ENCODE results near the gene KPNB1.

Gene KPNB1

DNA sequence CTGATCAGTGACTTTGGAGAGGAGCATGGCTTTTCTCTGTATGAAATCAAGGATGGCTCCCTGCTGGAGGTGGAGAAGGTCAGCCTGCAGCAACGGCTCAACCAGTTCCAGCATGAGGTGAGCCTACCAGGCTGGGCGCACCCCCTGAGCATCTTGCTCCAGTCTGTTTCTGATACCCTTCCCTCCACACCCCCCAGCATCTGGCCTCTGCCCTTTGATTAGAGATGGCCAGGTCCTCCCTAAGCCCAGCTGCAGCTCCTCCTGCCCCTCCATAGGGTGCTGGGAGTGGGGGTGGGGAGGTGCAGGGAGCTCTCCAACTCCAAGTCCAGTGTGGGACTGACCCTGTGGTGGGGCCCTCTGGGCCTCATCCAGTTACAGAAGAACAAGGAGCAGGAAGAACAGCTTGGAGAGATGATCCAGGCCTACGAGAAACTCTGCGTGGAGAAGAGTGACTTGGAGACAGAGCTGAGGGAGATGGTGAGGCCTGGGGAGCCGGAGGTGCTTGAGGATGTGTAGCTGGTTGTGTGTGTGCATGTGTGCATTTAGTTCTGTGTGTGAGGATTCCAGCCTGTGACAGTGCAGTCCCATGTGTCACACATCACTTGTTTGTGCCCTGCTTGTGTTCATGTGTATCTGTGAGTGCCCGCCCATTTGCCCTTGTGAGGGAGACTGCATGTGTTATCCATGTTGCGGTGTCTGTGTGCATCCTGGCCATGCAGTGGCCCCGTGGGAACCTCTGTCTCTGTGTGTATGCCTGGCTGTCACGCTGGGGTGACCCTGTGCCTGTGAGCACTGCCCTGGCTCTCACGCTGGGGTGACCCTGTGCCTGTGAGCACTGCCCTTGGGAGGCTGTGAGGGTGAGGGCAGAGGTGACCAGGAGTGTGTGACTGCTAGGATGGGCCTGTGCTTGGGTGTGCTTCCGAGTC, 47.3 kb downstream of the KPNB1 start:
- no peak for DNase-seq (ENCODE audit: low read depth, low spot score)

DNA sequence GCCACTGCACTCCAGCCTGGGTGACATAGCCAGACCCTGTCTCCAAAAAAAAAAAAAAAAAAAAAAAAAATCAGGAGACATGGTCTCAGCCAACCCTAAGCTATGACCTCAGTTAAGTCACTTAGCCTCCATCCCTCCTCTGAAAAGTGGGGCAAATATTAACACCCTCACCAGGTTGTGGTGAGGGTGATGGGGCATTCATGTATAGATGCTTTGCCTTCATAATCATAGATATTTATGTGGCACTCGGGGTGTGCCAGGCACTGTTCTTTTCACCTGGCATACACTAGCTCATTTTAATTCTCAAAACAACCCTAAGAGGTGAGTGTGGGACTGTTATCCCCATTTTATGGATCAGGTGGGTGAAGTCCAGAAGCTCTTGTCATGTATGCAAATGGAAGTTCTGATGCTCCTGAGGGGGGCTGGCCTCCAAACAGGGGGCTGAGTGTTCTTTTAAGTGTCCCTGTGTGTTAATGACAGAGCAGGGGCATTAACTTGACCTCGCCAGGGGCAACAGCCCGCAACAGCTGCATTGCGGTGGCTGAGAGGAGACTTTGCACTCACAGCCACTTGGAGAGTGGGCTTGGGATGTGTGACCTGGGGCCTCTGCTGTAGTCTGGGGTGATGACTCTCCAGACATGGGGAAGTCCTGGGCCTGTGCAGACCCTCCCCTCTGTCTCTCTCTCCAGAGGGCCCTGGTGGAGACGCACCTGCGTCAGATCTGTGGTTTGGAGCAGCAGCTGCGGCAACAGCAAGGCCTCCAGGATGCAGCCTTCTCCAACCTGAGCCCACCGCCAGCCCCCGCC, 48.4 kb downstream of the KPNB1 start:
- no peak for DNase-seq (ENCODE audit: low read depth, low spot score)

DNA sequence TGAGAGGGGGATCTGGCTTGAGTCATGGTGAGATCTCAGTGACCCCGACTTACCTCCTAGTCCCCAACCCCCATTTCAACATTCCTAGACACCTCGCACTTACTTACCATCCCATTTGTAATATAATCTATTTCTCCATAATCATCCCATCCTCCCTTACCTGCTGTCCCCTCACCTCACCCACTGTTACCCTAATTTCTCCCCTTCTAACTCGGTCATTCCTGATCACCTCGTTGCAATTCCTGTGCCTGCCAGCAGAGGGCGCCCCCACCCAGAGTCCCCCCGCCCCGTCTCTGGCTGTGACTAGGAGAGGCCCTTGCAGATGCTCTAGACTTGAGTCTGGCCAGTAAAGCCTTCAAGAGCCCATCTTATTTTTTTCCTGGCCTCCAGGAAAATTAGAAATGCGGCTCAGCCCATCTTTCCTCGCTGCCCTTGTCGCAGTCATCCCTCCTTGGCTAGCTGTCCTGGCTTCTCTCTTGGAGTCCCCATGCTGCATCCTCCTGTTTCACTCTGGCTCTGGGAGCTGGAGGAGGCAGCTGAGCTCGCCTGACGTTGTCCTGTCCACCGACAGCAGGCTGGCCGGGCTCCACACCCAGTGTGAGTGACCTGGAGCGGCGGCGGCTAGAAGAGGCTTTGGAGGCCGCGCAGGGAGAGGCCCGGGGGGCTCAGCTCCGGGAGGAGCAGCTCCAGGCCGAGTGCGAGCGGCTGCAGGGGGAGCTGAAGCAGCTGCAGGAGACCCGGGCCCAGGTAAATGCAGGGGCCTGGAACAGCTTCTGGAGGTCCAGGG, 49.2 kb downstream of the KPNB1 start:
- no peak for DNase-seq (ENCODE audit: low read depth, low spot score)

DNA sequence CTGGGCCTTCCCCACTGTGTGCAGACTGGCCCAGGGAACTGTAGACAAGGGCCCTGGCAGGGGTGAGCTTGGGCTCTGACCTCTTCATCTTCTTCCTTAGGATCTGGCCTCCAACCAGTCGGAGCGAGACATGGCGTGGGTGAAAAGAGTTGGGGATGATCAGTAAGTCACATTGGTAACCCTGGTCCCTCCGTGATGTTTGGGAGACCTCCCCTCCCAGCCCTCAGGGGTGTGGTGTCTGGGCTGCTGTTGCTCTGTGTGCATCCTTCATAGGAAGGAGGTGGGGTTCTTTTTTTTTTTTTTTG, 49.8 kb downstream of the KPNB1 start:
- no peak for DNase-seq (ENCODE audit: low read depth, low spot score)

DNA sequence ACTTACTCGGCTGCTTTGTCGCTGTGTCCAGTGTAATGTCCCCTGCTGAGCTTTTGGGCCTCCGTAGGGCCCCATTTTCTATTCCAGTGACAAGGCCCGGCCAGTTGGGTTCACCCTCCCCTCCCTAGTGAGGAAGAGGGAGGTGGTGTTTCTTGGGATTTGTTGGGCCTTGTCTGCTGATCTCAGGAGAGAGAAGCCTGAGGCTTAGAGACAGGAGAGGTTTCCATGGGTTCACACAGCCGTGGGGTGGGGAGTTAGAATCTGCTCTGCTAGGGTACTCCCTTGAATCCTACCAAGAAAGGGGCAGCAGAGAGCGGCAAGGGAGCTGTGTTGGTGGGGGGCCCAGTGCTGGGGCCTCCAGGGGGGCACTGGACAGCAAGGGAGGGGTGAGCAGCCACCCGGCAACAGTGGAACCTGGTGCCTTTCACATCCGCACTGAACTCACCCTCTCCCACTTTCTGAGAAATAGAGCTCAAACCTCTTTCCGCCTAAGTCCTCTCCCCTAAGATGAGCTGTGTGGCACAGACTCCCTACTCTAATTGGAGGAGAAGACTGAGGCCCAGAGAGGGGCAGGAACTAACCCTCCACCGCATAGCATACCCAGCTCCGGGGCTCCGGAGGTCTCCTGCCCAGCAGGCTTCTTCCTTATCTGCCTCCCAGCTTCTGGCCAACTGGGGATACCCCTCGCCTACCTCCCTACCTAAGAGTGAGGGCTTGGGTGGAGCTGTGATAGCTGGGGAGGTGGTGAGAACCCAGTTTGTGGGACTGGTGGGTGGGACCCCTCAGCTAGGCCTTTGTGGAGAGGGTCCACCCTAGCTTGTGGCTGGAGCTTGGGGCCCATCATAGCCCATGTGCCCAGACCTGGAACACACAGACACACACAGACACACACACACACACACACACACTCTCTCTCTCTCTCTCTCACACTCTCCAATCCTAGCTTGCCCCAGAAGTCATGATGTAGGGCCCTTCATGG, 51.0 kb downstream of the KPNB1 start:
- no peak for DNase-seq (ENCODE audit: low read depth, low spot score)

DNA sequence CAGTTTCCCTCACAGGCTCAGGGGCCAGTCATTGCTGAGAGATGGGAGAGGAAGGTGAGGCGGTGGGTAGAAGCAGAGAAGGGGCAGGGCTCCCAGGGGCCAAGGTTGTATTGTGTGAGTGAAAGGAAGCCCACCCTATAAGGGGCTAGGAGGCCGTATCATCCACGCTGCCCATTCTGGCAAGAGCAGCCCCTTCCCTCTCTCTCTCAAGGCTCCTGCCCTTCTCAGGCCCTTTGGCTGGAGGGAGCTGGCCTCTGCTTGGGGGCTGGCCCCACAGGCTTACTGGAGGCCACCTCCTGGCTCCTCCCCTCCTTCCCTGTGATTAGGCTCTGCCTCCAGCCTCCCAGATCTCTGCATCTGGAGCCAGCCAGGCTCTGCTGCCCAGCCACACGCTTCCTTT, 51.9 kb downstream of the KPNB1 start:
- DNase-seq (ENCODE audit: low read depth, low spot score), result no peak

DNA sequence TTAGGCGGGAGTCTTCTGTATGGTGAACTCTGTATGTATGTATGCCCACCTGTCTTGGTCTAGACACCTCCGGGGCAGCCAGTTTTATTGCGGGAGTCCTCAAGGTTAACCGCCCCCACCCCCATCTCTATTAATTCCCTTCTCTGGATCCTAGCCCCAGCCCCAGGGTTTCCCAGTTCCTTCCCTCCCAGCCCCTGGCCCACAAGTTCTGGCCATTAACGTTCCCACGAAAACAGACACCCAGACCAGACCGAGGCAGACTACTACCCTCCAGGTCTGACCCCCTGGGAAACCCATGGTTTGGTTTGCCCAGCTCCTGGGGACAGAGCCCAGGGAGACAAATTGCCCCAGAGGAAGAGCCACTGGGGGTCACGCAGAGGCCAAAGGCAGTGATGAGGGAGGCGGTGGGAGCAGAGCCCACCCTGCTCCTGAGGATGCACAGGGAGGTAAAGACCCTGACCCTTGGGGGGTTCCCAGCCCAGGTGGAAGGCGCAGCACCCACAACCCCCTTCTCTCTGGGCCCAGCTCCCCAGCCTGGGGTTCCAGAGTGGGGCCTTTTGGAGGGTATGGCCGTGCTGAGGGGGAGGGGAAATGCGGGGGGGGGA, 52.8 kb downstream of the KPNB1 start:
- DNase-seq (ENCODE audit: low read depth, low spot score), result no peak

DNA sequence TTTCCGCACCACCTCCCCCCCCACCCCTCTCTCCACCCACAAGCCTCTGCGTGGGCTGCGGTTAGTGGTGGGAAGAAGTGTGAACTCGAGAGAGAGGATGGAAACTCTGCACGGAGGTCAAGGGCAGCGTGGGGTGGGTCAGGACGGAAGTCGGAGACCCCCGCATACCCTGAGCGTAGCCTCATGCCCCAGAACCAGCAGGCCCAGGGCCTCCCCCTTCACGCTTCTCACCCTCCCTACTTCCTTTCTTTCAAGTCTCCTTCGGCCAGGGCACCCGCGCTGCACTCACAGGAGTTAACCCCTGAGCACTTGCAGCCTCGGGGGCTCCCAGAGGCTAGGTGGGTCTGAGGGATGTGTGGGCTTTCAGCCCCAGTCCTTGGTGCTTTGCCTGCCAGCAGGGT, 53.5 kb downstream of the KPNB1 start:
- DNase-seq (ENCODE audit: low read depth, low spot score), result no peak

DNA sequence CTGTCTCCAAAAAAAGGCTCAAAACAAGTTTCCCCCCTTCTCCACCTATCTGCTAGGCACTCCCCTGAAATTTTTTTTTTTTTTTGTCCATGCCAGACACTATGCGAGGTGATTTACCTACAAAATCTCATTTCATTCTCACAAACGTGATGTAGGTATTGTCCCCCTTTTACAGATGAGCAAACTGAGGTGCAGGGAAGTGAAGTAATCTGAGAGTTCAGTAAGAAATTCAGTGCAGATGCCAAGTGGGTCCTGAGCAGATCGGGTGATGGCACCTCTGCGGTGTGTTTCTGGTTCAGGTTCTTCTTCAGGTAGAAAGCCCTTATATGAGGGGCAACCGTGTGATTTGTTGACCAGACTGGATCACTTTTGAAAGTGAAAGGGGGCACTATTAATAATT, 54.0 kb downstream of the KPNB1 start:
- no peak for DNase-seq (ENCODE audit: low read depth, low spot score)

DNA sequence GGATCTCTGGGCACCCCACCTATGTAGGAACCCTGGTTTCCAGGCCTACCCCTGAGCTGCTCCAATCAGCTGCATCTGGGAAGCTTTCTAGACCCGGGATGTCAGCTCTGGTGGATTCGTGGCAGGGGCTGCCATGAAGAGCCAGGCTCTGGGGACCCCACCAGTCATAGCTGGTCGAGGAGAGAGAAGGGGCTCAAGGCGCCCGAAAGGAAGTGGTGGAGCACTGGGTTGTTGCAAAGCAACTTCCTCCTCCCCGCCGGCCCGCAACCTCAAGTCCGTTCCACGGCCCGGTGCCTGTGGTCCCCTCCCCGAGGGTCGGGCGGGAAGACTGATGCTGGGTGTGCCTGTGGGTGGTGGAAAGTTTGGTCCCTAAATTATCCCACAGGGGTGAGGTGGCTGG, 54.4 kb downstream of the KPNB1 start:
- no peak for DNase-seq (ENCODE audit: low read depth, low spot score)

DNA sequence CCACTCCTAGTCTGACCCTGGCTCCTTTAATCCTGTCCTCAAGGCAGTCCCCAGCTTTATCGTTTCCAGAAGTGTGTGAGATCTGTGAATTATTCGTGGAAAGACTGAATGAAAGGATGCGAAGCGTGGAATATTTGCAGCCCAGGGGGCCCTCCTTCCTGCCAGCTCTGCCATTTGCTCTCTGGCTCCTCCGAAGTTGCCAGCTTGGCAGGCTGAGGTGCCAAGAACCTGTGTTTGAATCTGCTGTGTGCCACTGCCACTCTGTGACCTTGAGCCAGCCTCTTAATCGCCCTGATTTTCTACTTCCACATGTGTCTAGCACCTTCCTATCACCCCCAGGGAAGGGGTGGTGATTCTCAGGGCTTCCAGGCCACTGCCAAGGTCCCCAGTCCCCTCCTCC, 55.0 kb downstream of the KPNB1 start:
- DNase-seq (ENCODE audit: low read depth, low spot score), result no peak

DNA sequence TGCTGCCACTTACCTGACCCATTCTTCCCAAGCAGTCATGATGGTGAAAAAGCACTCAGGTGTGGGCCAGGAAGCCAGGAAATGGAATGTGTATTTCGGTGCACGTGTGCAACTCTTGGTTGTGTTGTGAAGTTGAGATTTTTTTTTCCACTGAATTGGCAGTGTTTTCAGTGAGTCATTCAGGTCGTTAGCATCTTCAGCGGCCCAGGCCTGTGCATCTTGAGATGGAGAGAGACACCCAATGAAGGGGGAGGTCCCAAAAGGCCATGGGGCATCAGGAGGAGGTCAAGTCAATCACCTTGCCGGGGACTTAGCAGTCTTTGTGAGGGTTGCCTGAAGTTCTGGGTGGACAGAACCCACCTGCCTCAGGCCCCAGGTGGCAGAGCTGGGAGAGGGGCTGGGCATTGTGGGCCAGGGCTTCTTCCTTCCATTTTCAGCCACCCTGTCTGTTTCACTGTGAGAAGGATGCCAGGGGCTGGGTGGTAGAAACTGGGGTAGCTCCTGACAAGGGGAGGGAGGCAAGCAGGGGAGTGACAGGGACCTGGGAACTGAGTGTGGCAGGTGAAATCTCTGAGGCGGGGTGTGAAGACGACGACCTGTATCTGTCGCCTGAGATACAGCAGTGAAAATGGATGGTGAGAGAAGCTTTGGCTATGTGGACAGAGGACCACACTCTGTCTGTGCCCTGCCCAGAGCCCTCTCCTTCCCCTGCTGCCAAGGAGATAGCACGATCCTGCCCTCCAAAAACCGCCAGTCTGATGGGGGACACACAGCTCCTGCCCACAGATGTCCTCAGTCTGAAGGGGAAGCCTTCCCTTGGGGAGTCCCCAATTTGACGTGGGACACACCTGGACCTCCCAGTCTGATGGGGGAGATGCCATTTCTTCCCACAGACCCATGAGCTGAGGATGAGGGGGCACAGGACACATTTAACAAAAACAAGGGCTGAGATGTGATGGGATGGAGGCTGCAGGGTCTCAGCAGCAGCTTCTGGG, 56.1 kb downstream of the KPNB1 start:
- no peak for DNase-seq (ENCODE audit: low read depth, low spot score)

DNA sequence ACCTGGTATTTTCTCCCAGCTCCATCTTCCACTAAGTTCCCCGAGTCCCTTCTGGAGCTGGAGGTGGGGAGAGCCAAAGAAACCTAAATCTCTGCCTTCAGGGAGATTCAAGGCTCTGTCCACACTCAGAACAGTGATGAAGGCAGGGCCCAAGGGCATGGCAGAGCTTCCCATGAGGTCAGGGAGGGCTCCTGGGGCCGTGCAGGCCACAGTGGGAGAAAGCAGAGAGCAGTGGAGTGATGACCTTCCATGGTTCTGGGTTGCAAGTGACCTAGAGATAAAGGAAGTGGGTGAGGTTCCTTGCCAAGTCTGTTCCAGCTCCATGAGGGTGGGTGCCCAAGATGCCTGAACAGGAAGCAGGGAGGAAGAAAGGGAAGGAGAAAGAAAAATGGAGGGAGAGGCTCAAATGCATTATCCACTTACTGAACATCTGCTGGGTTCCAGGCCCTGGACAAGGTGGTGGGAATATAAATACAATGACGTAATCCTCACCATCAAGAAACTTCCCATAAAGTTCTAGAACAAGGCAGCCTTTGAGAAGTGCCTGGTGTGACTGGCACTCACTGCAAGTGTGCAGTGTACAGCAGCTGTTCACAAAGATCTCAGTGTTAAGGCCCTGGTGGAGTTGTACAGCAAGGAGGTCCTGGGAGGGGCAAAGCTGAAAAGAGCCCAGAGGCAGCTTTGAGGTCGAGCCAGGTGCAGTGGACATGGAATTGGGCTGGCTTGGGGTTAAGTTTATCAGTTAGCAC, 57.5 kb downstream of the KPNB1 start:
- no peak for DNase-seq (ENCODE audit: low read depth, low spot score)

DNA sequence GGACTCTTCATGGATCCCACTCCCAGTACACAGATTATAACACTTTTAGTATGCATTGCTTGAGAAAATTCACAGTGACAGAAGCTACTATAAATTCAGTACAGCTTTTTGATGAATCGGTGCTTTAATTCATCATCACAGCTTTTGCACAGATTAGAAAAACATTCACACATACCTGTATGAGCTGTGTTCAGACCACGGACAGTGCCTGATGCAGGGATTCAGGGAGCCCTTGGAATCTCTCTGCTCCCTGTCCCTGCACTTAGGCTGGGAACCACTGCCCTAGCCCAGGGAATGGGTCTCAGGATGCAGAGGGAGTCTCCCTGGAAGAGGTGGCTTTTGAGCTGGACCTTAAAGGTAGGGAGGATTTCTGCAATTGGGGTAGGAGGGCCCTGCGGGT, 58.2 kb downstream of the KPNB1 start:
- DNase-seq (ENCODE audit: low read depth, low spot score), result no peak

DNA sequence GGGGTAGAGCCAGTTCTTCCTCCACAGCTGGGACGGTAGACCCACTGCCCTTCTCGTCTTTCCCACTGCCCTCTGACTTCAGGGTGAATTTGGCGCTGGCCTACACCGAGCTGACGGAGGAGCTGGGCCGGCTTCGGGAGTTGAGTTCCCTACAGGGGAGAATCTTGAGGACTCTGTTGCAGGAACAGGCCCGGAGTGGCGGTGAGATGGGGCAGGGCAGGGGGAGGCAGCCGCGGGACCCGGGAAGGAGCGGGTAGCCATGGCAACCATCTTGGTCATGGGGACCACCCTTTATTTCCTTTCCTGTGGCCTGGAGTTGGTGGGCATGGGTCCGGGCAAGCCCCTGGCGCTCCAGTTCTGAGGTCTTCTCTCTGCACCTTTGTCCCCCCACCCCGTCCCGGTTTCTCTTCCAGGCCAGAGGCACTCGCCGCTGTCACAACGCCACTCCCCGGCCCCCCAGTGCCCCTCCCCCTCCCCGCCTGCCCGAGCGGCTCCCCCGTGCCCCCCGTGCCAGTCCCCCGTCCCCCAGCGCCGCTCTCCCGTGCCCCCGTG, 58.7 kb downstream of the KPNB1 start:
- DNase-seq (ENCODE audit: low read depth, low spot score), result no peak

DNA sequence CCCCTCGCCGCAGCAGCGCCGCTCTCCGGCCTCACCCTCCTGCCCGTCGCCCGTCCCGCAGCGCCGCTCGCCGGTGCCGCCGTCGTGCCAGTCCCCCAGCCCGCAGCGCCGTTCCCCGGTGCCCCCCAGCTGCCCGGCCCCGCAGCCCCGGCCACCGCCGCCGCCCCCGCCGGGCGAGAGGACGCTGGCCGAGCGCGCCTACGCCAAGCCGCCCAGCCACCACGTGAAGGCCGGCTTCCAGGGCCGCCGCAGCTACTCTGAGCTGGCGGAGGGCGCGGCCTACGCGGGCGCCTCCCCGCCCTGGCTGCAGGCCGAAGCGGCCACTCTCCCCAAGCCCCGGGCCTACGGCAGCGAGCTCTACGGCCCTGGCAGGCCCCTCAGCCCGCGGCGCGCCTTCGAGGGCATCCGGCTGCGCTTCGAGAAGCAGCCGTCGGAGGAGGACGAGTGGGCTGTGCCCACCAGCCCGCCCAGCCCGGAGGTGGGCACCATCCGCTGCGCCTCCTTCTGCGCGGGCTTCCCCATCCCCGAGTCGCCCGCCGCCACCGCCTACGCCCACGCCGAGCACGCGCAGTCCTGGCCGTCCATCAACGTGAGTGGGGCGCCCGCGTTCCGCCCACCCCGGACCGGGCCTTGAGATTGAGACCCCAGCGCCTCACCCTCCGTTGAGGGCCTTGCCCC, 59.3 kb downstream of the KPNB1 start:
- DNase-seq (ENCODE audit: low read depth, low spot score), result no peak

DNA sequence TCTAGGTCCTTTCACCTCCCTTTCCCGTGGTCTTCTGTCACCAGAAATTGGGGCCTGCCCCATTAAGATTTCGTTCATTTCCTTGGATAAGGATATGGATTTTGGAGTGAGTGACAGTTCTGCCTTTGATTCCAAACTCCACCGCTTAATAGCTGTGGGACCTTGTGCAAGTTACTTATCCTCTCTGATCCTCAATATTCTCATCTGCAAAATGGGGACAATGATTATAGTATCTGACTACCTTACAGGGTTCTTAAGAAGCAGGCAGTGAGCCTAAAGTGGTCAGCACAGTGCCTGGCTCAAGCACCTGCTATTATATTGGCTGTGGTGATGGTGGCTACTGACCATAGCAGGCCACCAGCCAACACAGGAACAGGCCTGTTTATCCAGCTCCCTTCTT, 59.9 kb downstream of the KPNB1 start:
- DNase-seq (ENCODE audit: low read depth, low spot score), result no peak

All from smooth muscle cell of the brain vasculature (primary cell).